KBM-7 (cell line): ENCODE measurements around the gene C17orf78.
"Not testable (repeated sequence)": the region's sequence is repeated elsewhere in the genome, so short reads cannot be mapped to it uniquely, and the experiment has no call there.

Source experiments
- DNase-seq: peaks from one replicate; pipeline ENCODE4 v3.0.0-alpha.2; 2015
- in situ Hi-C: fragments of 300-500 bp; cut with MboI; formaldehyde crosslinking; loops from 2 replicates; pipeline ENCODE4 v1.14.3; 2020; ENCODE audit warnings: low sequenced_read_pairs, low pct_unique_long_range_greater_than_20kb, mixed read lengths

The C17orf78 gene

DNA sequence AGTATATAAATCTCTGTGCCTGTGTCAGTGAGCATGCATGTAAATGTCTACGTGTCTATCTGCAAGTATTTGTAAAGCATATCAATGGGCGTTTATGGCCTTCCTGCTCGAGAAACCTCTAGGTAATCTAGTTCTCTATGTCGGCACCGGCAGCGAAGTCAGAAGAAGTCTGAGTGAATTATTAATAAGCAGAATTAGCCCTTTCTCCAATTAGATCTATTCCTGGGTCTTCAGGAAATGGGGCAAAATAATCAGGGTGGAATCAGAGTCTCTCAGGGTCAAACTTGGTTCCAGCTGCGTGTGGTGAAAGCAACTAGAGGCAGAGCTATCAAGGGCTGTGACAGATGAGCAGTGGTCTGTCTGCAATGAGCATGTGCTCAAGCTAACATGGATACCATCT is at the start of gene C17orf78:
Gene C17orf78 (plus strand): TSS at position 280 of the 400 bp plus-strand sequence. CDS start 108 bp downstream, at position 388.
- no peak for DNase-seq
- in situ Hi-C loops: loop anchor here (25.0 kb wide), 1 partner anchor 763 kb away; the partner anchor contains the start of gene MRM1

DNA sequence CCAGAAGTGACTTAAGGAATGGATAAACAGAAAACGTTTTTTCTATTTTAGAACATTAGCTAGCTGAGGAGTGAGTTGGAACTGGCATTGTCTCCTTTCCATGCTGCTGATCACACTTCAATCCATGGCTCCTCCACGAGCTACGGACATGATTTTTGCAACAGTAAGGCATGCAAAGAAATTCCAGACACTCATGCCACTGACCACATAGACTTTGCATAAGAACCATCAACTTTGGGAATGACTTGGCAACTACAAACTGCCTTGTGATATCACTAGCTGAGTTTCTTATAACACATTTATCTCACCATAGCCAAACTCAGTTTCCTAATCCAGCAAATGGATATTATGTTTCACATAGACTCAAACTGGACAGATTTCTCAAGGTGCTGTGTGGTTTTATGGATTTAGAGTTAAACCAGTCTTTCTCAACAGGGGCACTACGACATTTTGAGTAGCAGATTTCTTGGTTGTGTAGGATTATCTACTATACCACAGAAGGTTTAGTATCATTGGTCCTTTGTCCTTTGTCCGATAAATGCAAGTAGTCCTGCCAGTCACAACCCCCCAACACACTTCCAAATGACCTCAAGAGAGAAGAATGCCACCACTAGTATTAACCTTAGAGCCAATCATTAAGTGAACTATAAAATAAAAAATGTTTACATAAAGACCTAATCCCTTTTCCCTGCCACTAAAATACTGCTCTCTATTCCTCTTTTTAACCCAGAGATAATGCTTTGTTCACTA is 48.3 kb upstream of the C17orf78 start:
- in situ Hi-C loops: no loop called here
- no peak for DNase-seq

DNA sequence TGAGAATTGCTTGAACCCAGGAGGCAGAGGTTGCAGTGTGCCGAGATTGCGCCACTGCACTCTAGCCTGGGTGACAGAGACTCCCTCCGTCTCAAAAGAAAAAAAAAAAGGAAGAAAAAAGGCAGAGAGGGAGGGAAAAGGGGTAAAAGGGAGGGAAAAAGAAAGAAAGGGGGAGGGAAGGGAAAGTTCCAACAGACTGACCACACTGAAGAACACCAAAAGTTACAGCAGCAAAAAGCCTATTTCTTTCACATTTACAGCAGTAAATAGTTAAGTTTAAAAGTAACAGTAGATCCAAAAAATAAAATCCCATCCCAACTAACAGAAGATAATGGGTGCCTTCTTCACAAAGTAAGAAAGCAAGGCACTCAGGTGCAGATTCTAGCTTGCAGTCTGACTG is 36.9 kb upstream of the C17orf78 start:
- no peak for DNase-seq
- in situ Hi-C loops: no loop called here

DNA sequence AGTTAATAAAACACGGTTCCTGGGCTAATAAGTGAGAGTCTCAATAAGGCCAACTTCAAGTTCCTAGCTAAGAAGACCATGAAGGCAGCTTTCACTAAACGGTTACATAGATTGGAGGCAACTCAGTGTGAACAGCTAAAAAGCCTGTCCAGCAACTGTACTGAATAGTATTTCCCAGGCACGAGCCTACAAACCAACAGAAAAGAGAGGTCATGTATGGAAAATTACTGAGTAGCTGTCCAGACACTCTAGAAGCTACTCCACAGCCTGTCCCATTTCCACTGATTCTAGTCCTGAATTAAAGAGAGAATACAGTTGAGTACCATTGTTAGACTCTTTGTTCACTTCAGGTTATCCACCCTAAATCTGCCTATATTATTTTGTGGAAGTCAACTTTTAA is 36.5 kb upstream of the C17orf78 start:
- in situ Hi-C loops: no loop called here
- no peak for DNase-seq

DNA sequence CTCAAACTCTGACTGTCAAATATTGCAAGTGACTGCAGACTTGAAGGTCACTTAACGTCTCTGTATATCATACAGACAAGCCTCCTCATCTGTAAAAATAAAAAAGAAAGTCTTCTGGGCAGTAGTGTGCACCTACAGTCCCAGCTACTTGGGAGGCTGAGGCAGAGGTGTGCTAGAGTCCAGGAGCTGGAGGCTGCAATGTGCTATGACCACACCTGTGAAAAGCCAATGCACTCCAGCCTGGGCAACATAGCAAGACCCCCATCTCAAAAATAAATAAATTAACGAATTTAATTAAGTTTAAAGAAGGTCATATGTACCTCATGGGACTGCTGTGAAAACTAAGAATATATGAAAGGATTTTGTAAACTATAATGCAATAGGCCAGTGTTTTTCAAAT is 35.0 kb upstream of the C17orf78 start:
- in situ Hi-C loops: no loop called here
- DNase-seq: no peak

DNA sequence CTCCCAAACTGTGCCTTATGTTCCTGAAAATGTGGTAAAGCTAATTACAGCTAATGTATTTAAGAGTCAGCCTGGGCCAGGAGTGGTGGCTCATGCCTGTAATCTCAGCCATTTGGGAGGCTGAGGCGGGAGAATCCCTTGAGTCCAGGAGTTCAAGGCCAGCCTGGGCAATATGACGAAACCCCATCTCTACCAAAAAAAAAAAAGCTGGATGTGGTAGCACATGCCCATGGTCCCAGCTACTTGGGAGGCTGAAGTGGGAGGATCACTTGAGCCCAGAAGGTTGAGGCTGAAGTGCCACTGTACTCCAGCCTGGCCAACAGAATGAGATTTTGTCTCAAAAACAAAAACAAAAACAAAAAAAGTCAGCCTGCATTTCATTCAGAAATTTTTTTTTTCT is 33.2 kb upstream of the C17orf78 start:
- in situ Hi-C loops: no loop called here
- DNase-seq: no peak

DNA sequence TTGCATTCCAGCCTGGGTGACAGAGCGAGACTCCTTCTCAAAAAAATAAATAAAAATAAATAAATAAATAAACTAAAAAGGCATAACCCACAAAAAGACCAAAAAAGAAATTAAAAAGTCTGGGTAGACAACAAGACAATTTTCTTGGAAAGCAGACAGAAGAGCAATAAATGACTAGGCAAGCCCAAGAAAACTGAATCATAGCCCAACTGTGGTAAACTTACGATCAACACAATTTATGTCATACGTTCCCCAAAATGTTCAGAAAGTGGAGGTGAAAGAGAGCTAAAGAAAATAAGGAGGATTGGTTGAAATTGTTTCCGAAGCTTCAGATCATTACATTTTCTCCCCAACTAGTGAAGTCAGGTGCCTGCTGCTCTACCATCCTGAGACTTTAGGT is 31.3 kb upstream of the C17orf78 start:
- in situ Hi-C loops: no loop called here
- DNase-seq: no peak

DNA sequence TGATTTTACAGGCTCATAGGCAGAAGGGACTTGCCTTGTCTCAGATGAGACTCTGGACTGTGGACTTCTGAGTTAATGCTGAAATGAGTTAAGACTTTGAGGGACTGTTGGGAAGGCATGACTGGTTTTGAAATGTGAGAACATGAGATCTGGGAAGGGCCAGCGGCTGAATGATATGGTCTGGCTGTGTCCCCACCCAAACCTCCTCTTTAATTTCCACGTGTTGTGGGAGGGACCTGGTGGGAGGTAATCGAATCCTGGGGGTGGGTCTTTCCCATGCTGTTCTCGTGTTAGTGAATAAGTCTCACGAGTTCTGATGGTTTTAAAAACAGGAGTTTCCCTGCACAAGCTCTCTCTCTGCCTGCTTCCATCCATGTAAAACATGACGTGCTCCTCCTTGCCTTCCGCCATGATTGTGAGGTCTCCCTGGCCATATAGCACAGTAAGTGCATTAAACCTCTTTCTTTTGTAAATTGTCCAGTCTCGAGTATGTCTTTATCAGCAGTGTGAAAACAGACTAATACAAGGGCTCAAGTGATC is 28.9 kb upstream of the C17orf78 start:
- in situ Hi-C loops: not testable (repeated sequence)

DNA sequence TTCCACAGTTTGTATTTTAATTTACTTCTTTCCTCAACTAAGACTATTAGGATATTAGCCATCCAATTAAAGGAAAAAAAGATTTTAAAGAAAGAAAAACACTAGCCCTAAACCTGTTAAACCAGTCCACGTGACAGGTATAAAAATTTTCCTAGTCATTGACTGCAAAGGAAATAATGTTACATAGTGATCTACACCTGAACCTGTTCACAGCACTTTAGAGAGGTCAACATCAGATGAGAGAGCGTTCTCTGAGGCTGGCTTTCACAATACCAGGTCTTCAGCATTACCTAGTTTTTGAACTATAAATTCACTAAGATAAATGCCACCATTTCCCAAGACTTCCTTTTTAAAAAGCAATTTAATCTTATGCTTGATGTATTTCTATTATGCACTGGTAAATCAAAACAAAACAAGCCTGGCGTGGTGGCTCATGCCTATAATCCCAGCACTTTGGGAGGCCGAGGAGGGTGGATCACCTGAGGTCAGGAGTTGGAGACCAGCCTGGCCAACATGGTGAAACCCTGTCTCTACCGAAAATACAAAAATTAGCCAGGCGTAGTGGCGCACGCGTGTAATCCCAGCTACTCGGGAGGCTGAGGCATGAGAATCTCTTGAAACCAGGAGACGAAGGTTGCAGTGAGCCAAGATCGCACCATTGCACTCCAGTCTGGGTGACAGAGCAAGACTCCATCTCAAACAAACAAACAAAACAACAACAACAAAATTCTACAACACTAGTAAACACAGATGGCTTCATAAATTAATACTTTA is 18.8 kb upstream of the C17orf78 start:
- in situ Hi-C loops, DNase-seq: not testable (repeated sequence)

More for the DNA sequence above, 28.9 kb upstream of the C17orf78 start:
- not testable (repeated sequence) for DNase-seq

DNA sequence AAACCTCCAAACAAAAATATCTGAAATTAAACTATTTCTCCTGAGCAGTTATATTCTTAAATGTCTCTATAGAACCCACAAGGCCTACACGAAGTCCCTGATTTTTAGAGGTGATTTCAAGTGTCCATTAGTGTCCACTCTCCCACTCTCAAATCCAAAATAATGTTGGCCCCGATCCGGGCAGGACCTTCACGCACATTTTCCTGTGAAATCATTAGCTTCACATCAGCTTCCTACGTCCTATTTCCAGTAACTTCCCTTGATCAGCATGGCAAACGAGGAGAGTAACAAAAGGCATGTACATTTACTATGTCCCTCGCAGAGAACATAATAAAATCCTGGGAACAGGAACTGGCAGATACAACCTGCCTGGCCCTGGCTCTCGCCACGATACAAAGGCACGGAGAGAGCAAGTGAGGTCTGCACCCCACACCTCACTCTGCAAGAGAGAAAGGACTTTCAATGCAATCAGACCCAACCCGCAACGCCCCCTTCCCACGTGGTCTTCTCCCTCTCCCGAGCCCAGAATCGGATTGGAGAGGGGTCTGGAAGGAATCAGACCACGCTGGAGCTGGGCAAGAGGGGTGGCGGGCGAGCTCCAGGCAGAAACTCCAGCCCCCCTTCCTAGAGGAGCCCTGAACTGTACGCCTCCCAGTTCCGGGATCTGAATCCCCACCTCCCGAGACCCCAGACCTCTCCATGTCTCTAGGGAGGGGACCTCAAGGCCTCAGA is 17.5 kb upstream of the C17orf78 start:
- in situ Hi-C loops: no loop called here
- peak; percentile 77 for DNase-seq

DNA sequence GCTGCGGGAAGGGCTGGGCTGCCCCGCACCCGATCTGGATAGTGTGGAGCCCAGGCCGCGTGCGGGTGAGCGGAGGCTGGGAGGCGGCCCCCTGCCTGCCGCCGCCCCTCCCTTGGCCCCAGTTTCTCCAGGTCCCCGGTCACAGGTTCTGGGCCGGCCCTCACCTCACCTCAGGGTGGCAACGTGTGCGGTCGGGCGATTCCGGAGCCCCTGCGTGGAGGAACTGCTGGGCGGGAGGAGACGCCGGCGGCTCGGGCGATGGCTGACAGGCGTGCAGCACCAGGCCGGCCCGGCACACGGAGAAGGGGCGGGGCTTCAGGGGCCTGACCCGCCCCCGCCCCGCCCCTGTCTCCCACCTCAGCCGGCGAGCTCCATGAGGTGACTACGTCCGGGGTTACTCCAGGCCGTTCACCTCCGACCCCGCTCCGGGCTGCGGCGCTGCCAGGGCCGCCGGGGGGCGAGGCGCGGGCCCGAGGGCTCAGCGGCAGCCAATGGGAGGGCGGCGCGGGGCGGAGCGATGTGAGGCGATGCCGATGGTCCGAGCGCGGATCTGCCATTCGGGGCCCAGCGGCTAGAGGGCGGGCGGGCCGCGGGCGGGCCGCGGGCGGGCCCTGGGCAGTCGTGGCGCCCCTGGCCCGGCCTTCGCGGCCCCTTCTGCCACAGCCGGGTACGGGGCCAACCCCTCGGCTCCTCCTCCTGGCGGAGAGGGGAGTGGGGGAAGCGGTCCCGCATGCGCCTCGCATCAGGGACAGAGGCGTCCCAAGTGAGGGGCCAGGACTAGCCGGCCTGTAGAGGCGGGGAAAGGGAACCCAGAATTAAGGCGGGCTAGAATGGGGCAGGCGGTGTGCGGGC is 16.7 kb upstream of the C17orf78 start:
- in situ Hi-C loops: no loop called here

DNA sequence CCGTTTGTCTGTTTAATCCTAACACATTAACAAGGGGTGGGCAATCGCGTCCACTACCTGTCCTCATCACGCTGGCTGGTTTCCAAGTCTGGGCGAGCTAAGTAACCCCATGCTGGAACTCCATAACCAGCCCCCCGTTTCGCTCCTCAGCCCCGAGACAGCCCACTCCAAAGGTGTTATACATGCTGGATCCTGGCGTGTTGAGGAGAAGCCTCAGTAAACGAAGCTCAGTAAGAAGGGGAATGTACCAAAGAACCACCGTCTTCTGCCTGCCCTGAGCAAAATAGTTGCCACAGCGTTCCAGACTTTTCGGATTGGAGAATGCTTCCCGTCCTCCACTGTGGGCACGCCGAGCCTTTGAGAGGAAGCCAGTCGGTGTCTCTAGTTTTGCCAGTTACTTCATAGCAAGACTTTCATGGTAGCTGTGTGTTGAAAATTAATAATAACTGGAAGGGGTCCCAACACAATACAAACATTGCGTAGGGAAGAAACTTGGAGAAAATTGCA is 16.1 kb upstream of the C17orf78 start:
- in situ Hi-C loops: no loop called here
- DNase-seq: no peak

More for the DNA sequence above, 16.7 kb upstream of the C17orf78 start:
- peak; percentile 96 for DNase-seq

DNA sequence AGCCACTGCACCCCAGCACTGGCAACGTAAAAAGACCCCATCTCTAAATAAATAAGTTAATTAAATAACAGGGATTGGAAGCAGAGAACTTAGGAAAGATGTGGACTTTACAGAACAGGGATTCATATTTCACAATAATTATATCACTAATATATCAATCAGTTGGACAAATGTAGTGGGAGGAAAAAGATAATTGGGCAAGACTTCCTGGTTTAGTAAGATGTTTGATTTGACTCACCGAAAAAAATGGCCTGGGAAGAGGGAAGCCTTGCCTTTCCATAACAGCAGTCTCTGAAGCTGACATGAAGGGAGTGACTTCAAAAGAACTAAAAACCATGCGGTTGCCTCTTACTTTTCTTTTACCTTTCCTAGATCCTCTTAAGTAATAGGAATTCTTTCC is 15.2 kb upstream of the C17orf78 start:
- in situ Hi-C loops: no loop called here
- DNase-seq: no peak

DNA sequence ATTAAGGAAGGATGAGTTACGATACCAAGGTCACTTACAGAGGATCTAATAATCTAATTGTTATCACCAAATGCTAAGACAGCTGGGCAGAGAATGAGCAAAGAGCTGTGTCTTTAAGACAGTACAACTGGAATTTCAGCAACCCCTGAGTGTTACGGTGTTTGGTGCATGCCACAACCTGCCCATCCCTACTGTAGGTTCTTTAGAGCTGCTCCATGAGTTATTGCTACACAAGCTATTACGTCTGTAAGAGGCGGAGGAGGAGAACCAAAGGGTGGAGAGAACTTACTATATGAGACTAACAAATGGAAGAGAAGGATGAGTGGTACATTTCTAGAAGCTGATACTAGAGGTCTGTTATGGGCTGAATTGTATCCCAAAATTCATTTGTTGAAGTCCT is 14.2 kb upstream of the C17orf78 start:
- DNase-seq: no peak
- in situ Hi-C loops: no loop called here

DNA sequence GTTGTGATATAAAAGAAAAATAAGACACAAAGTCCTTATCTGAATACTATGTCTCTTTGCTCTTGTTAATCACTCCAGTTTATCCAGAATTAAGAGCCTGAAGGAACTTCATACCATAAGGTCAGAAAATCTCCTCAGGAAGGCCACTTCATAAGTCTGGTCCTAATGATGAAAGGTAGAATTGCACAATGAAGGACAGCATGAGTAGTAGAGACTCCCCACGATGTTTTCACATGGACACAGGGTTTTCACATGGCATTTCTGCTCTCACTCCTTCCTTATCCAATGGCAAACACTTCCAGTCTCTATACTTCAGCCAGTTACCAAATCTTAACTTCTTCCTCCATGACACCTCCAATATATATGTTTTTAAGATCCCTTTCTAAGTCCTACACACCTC is 10.2 kb upstream of the C17orf78 start:
- in situ Hi-C loops: no loop called here

DNA sequence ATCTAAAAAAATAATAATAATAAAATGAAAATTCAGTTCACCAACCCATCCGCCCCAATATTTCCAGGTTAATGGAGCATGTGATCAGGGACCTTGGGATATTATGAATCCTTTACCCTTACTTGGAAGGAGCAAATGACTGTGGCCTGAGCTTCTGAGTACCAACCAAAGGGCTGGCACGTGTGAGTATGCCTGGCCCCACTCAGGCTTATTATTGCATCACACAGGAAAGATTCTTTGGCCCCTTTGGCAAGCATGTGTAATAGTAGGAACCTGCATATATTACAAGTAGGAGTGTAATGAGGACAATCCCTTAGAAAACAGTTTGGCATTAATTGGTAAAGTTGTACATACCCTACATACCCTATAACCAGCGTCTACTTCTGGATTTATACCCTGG is 7.2 kb upstream of the C17orf78 start:
- DNase-seq: no peak
- in situ Hi-C loops: no loop called here

More for the DNA sequence above, 10.2 kb upstream of the C17orf78 start:
- DNase-seq: no peak

DNA sequence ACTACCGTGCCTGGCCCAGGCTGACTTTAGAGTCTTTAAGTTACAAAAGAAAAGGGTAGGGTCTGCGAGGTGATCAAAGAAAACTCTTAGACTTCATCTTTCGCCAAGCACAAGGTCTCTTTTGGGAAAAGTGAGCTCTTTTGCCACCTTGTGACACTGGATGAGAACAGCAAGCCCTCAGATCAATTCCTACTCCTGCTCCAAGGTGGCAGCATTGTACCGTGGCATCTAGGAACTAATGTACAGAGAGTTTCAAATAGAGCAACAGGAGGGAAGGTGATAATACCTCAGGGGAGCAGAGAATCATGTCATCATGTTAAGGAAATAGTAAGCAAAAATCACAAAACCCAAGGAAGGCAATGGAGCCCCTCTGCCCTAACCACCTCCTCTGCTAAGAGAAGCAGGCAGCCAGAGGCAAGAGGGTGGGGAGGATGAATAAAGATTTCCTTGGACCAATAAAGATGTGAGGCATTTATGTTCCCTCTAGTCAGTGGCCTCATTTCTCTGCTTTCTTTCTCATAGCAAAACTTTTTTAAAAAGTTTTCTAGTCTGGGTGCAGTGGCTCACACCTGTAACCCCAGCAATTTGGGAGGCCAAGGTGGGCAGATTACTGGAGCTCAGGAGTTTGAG is 2.1 kb upstream of the C17orf78 start:
- in situ Hi-C loops: no loop called here
- peak; percentile 90 for DNase-seq

DNA sequence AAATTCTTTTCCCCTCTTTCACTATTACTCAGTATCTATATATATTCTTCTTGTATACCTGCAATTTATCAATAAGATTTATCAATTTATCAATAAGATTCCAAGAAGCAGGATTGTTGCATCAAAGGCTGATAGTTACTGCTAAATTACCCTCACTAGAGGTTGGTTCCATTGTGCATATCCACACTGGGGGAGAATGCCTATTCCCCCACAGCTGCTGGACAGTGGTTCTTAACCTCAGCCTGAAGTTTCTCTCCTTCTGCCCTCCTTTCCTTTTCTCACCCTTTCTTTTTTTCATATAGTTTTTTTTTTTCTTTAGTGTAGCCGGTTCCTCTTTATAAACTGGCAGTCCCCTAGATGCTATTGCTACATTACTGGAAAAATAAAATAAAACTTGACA is 6.3 kb downstream of the C17orf78 start:
- in situ Hi-C loops: loop anchor here (25.0 kb wide), 1 partner anchor 770 kb away; the partner anchor contains the start of gene MRM1
- no peak for DNase-seq
